GM19438 (cell line): ENCODE measurements around the gene LLGL1.
"Not testable (repeated sequence)": the region's sequence is repeated elsewhere in the genome, so short reads cannot be mapped to it uniquely, and the experiment has no call there.

Source experiments
- ATAC-seq: cut with Tn5 transposase; IDR thresholded peaks from one replicate; pipeline ENCODE4 v1.9.1; 2021; ENCODE audit warnings: low read depth; ENCODE audit not compliant: unreplicated experiment

The LLGL1 gene

DNA sequence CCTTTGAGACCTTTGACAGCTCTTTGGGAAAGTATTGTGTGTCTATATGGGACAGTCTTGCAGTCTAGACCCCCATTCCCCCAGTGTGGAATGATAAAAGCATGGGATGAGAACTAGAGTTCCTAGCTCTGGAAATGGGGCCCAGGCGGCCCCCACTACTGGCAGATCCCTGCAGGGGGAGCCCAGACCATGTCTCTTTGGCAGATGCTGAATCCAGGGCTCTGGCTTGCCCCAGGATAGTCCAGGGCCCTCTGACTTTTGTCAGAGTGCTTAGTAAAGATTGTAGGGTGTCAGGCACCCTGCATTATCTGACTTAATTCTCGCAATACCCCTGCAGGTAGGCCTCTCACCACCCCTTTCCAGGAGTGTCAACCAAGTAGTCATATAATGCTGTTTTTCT is 33.5 kb upstream of the LLGL1 start:
- no peak for ATAC-seq

DNA sequence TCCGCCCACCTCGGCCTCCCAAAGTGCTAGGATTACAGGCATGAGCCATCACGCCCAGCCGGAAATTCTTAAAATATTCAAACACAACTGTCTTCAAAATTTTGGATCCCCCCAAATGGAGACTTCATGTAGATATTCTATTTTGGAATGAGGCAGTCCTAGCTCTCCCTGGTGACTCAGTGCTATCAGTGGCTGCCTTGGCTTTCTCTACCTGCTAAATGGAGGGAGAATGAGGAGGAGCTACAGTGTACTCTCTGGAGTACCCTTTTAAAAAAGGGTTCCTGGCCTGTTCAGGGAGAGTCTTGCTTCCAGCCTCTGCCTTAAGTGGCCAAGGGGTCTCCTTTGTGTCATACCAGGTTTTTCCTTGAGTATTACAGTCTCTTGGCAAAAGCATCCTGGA is 31.0 kb upstream of the LLGL1 start:
- ATAC-seq = no peak

GRCh38 chr17:18194804-18195203 is 30.6 kb upstream of the LLGL1 start:
- no peak for ATAC-seq

- no peak for ATAC-seq
Measured at GRCh38 chr17:18195246-18195645, 30.2 kb upstream of the LLGL1 start.

- ATAC-seq = no peak
Measured at GRCh38 chr17:18197535-18198194, 27.8 kb upstream of the LLGL1 start.

DNA sequence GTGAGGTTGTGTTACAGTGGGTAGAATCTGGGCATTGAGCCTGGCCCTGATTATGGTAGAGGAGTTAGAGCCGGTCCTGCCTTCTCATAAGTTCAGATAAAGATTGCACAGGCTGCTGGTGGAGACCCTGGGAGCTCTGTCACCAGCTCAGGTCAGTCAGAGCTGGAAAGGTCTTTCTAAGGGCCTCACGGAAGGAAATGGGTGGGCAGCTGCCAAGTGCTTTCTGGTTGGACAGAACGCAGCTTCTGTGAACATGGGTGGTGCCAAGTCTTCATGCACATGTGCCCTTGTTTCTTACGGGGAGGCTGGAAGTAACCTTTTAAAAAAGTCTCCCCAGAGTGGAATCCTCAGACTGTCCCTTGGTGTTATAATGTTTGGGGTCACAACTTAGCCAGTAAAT is 26.9 kb upstream of the LLGL1 start:
- no peak for ATAC-seq

- no peak for ATAC-seq
Measured at GRCh38 chr17:18201108-18201507, 24.3 kb upstream of the LLGL1 start.

- no peak for ATAC-seq
Measured at GRCh38 chr17:18203308-18203707, 22.1 kb upstream of the LLGL1 start.

- no peak for ATAC-seq
Measured at GRCh38 chr17:18205861-18206260, 19.6 kb upstream of the LLGL1 start.

DNA sequence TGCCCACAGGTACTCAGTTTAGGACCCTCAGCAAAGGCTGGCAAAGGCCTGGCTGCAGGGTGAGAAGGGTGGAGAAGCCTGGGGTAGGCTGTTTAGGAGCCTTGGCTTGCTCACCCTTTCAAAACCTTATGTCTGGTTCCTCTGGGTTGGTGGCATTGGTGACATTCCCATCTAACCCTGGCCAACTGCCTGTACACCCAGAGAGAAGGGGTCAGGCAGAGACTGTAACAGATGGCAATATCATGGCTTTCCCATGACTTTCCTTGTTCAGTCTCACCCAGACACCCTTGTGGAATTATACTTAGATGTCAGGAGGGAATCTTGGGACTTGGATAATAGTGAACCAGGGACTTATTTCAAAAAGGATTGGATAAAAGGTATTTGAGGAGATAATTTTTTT is 18.5 kb upstream of the LLGL1 start:
- ATAC-seq = no peak

DNA sequence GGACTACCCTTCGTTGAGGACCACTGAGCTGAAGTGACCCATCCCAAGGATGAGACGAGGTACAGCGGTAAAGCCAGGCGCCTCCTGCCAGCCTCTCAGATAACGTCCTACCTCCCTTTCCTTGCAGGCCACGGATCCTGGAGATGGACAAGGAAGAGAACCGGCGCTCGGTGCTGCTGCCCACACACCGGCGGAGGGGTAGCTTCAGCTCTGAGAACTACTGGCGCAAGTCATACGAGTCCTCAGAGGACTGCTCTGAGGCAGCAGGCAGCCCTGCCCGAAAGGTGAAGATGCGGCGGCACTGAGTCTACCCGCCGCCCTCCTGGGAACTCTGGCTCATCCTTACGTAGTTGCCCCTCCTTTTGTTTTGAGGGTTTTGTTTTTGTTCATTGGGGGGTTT is 17.3 kb upstream of the LLGL1 start:
- no peak for ATAC-seq

DNA sequence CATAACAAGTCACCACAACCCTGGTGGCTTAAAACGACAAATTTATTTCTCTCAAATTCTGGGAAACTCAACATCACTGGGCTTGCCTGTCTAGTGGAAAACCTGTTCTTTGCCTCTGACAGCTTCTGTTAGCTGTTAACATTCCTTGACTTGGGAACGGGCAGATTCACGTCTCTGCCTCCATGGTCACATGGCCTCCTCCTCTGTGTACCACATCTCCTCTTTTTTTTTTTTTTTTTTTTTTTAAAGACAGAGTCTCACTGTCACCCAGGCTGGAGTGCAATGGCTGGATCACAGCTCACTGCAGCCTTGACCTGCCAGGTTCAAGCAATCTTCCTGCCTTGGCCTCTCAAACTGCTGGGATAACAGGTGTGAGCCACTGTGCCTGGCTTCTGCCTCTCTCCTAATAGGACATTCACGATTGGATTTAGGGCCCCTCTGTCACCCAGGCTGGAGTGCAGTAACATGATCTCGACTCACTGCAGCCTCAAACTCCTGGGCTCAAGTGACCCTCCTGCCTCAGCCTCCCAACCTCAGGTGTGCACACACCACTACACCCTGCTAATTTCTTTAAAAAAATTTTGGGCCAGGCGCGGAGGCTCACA is 11.7 kb upstream of the LLGL1 start:
- ATAC-seq = no peak

DNA sequence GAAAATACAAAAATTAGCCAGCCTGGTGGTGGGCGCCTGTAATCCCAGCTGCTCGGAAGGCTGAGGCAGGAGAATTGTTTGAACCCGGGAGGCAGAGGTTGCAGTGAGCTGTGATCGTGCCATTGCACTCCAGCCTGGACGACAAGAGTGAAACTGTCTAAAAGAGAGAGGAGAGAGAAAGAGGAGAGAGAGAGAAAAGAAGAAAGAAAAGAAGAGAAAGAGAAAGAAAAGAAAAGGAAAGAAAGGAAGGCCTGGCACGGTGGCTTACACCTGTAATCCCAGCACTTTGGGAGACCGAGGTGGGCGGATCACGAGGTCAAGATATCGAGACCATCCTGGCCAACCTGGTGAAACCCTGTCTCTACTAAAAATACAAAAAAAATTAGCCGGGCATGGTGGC is 8.5 kb upstream of the LLGL1 start:
- not testable (repeated sequence) for ATAC-seq

GRCh38 chr17:18217412-18218015 is 7.9 kb upstream of the LLGL1 start:
- ATAC-seq = no peak

- no peak for ATAC-seq
Measured at GRCh38 chr17:18218756-18219415, 6.5 kb upstream of the LLGL1 start.

DNA sequence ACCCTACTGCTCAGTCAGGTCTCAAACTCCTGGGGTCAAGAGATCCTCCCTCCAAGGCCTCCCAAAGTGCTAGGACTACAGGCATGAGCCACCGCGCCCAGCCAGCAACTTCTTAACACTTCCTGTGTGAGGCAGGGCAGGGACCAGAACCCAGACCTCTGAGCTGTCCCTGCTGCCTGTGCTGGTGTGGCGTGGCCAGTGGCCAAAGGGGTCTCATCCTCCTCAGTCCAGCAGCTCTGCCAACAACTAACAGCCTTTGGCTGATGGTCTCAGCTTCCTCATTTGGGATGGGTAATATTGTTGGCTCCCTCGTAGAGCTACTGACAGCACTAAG is 1.4 kb upstream of the LLGL1 start:
- no peak for ATAC-seq

DNA sequence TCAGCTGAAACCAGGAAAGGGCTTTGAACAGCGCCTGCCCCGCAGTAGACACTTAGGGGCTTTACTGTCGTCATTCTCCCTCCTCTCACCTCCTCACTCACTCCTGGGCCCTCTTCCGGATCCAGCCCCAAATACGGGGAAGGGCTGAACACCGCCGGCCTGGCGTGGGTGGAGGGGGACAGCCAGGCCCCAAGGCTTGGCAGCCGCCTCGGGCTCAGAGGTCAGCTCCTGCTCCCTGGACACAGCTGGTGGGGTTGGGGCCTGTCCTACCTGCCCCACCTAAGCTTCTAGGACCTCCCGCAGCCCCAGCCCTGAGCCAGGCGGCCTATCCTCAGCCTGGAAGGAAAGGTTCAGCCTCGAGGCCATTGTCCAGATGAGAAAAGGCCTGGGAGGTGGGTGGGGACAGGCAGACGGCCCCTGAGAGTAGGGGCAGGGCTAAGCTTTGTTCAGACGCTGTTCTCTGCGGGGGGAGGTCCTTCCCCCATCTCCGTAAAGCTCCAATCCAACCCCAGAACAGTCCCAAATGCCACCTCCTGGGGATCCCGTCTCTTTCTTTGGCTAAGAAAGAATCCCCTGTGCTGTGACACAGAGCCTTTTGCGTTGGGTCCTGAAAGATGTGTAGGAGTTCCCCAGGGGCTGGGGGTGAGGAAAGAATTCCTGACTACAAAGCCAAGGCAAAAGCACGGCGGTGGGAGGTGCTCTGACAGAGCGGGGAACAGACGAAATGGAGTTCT is 881 bp upstream of the LLGL1 start:
- no peak for ATAC-seq

GRCh38 chr17:18225642-18226283 is 328 bp downstream of the LLGL1 start:
- ATAC-seq = no peak

DNA sequence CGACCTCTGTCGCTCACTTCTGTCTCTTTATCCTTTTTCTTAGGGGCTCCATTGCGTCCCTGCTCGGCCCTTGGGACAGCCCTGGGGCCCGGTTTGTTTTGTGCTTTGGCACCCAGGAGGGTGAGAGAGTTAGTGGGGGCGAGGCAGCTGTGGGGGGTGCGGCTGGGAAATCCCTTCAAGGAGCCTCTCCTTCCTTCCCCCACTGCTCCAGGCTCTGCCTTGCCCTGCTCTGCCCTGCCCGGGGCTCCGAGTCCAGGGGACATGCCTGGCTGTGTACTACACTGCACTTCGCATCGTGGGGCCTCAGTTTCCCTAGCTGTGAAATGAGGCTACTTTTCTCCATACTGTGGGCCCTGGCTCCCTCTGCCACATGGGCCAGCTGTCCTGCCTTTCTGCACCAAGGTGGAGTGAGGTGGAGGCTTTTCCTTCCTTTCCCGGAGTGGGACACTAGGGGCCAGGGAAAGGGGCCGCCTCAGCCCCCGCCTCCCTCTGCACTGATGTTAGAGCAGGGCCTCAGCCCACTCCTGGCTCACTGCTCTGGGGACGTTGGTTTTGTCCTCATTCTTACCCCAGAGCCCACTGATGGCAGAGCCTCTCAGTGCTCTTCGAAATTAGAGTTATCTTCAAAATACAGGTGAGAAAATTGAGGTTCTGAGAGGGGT is 980 bp downstream of the LLGL1 start:
- ATAC-seq = no peak

DNA sequence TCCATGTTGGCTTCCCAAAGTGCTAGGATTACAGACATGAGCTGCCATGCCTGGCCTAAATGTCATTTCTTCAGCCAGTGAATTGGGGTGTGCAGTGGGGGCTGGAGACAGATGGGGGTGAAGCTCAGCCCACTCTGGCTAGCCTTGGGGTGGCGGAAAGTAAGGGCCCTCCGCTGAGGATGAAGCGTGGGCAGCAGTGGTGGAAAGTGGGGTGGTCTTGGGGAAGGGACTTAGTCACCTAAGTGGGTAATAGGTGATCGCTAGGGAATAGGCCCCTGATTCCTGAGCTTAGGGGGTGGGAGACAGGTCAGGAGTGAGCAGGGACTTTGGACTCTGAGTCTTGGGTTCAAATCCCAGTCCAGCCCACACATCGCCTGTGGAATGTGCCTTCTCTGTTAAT is 2.2 kb downstream of the LLGL1 start:
- ATAC-seq = no peak
